ENCODE data around the gene MLLT6.

DNA sequence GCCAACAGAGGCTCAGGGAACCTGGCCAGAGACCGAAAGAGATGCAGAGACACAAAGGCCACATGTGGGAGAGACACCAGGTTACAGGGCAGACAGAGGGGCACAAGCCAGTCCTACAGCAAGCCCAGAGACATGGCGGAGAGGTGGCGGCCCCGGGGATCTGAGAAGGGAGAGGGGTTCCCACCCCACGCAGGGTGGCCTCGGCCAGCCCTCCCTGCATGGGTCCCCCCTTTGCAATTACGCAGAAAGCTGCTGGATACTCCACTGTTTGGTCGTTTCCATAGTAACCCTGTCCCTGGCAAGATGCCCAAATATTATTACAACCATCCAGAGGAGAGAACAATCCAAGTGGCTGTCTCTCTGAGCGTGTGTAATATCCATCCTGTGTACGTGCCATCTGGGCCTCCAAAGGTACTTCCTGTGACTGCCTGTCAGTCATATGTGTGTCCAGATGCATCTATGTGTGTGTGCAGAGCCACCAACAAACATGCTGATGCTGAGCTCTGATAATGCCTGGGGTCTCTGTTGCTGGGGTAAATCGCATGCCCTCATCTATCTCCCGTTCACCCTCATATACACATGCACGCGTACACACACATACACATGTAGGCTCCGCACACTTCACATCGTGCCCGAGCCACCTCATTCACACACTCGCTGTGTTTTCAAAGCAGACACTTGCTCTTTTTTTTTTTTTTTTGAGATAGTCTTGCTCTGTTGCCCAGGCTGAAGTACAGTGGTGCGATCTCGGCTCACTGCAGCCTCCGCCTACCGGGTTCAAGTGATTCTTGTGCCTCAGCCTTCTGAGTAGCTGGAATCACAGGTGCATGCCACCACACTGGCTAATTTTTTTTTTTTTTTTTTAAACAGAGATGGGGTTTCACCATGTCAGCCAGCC lies 37.6 kb downstream of the MLLT6 start:
- TF ChIP-seq, protein P1, sequence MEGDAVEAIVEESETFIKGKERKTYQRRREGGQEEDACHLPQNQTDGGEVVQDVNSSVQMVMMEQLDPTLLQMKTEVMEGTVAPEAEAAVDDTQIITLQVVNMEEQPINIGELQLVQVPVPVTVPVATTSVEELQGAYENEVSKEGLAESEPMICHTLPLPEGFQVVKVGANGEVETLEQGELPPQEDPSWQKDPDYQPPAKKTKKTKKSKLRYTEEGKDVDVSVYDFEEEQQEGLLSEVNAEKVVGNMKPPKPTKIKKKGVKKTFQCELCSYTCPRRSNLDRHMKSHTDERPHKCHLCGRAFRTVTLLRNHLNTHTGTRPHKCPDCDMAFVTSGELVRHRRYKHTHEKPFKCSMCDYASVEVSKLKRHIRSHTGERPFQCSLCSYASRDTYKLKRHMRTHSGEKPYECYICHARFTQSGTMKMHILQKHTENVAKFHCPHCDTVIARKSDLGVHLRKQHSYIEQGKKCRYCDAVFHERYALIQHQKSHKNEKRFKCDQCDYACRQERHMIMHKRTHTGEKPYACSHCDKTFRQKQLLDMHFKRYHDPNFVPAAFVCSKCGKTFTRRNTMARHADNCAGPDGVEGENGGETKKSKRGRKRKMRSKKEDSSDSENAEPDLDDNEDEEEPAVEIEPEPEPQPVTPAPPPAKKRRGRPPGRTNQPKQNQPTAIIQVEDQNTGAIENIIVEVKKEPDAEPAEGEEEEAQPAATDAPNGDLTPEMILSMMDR (conservative IDR thresholded peaks at IDR 0.05; ENCODE audit: low read length): no peak
- no peak for TF ChIP-seq EZH2phosphoT487 (IDR thresholded peaks at IDR 0.05; ENCODE audit: borderline replicate concordance, low read depth, low read length)

Data from OCI-LY7 (cell line).